Chondrocyte (in vitro differentiated cells): ENCODE results near the gene ZSCAN10. TPM values are rescaled to one million over a fixed set of nuclear protein-coding genes. Genes with fewer than 3 reads are reported as not detected.
A peak's percentile ranks its signal among the peaks of the same experiment; 100 is the strongest.

ENCODE experiments used
- DNase-seq: peaks from one replicate; pipeline ENCODE4 v3.0.0; 2021; ENCODE audit warnings: mixed read lengths, low spot score
- H3K27ac Mint-ChIP-seq: one replicate; pipeline ENCODE4 v1.8.0; 2021; ENCODE audit warnings: mild to moderate bottlenecking, moderate library complexity, mixed read lengths; ENCODE audit not compliant: unreplicated experiment
- H3K27me3 Mint-ChIP-seq: 2 replicates; pipeline ENCODE4 v1.8.0; 2021; ENCODE audit warnings: low read depth, mixed read lengths
- H3K36me3 Mint-ChIP-seq: 2 replicates; pipeline ENCODE4 v1.8.0; 2021; ENCODE audit warnings: low read depth, mixed read lengths
- H3K4me1 Mint-ChIP-seq: 2 replicates; pipeline ENCODE4 v1.8.0; 2021; ENCODE audit warnings: low read depth, mild to moderate bottlenecking, mixed read lengths
- H3K4me3 Mint-ChIP-seq: one replicate; pipeline ENCODE4 v1.8.0; 2021; ENCODE audit warnings: mild to moderate bottlenecking, moderate library complexity, mixed read lengths; ENCODE audit not compliant: unreplicated experiment
- H3K9me3 Mint-ChIP-seq: 2 replicates; pipeline ENCODE4 v1.8.0; 2021; ENCODE audit warnings: low read depth, mixed read lengths
- total RNA-seq: library from RNA; stranded (reverse); gene quantifications from 3 replicates; pipeline ENCODE4 v1.2.1, GENCODE V29; 2021
- TF ChIP-seq, protein P1 (sequence below): fragments of 200-600 bp; sonication (generic); IDR thresholded peaks from 2 replicates; pipeline ENCODE4 v1.5.0; 2021; ENCODE audit warnings: antibody characterized with exemption, mild to moderate bottlenecking, moderate library complexity

Gene ZSCAN10
- total RNA-seq, 1 donor from 2014 or later = not detected

DNA sequence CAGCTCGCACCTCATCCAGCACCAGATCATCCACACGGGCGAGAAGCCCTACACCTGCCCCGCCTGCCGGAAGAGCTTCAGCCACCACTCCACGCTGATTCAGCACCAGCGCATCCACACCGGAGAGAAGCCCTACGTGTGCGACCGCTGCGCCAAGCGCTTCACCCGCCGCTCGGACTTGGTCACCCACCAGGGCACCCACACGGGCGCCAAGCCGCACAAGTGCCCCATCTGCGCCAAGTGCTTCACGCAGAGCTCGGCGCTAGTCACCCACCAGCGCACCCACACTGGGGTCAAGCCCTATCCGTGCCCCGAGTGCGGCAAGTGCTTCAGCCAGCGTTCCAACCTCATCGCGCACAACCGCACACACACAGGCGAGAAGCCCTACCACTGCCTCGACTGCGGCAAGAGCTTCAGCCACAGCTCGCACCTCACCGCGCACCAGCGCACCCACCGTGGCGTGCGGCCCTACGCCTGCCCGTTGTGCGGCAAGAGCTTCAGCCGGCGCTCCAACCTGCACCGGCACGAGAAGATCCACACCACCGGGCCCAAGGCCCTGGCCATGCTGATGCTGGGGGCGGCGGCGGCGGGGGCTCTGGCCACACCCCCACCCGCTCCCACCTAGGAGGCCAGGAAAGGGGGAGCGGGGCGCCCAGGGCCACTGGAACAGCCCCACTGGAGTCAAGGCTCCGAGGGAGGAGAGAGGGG, 20.8 kb upstream of the ZSCAN10 start:
- no peaks in the 10 kb centered on the region for H3K9me3 Mint-ChIP-seq
- DNase-seq = peak; percentile 92
- no peak overlapping the region for H3K4me3 Mint-ChIP-seq
- H3K4me1 Mint-ChIP-seq = peaks cover 10% of the 10 kb centered on the region
- H3K27ac Mint-ChIP-seq = no peak overlapping the region
- no peaks in the 10 kb centered on the region for H3K27me3 Mint-ChIP-seq
- peaks cover 12% of the 10 kb centered on the region for H3K36me3 Mint-ChIP-seq
- TF ChIP-seq, protein P1, sequence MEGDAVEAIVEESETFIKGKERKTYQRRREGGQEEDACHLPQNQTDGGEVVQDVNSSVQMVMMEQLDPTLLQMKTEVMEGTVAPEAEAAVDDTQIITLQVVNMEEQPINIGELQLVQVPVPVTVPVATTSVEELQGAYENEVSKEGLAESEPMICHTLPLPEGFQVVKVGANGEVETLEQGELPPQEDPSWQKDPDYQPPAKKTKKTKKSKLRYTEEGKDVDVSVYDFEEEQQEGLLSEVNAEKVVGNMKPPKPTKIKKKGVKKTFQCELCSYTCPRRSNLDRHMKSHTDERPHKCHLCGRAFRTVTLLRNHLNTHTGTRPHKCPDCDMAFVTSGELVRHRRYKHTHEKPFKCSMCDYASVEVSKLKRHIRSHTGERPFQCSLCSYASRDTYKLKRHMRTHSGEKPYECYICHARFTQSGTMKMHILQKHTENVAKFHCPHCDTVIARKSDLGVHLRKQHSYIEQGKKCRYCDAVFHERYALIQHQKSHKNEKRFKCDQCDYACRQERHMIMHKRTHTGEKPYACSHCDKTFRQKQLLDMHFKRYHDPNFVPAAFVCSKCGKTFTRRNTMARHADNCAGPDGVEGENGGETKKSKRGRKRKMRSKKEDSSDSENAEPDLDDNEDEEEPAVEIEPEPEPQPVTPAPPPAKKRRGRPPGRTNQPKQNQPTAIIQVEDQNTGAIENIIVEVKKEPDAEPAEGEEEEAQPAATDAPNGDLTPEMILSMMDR = no peak

DNA sequence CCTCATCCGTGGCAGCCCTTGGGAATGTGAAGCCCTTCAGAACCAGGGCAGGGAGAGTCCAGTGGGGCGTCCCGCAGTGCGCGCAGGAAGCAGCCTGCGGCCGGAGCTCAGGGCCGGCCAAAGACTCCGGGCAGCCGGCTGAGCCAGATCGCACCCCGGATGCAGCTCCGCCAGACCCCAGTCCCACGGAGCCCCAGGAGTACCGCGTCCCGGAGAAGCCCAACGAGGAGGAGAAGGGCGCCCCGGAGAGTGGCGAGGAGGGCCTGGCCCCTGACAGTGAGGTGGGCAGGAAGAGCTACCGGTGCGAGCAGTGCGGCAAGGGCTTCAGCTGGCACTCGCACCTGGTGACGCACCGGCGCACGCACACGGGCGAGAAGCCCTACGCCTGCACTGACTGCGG, 20.2 kb upstream of the ZSCAN10 start:
- Mint-ChIP-seq H3K4me1 (peaks cover 10% of the 10 kb centered on the region), H3K4me3 (no peak overlapping the region), H3K27me3 (no peaks in the 10 kb centered on the region), H3K36me3 (peaks cover 12% of the 10 kb centered on the region), H3K27ac (no peak overlapping the region), H3K9me3 (no peaks in the 10 kb centered on the region)
- TF ChIP-seq, protein P1 = no peak
- peak; percentile 90 for DNase-seq

DNA sequence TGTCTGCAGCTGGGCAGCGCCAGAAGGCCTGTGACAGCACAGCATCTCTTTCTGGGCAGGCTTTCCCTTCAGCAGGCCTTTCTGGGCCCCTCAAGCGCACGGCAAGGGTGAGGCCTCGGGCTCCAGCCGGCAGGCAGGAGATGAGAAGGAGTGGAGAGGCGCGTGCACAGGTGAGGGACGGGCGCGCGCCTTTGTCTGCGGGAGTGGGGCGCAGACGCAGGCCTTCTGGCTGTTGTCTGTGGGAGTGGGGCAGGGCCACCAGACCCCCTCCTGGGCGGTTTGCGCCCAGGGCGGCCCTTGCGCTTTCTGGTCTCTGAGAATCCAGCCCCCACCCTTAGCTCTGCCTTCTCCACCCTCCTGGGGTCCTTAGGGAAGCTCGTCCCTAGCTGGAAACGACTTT, 19.8 kb upstream of the ZSCAN10 start:
- Mint-ChIP-seq H3K4me3 (no peak overlapping the region), H3K36me3 (peaks cover 12% of the 10 kb centered on the region), H3K4me1 (peaks cover 14% of the 10 kb centered on the region), H3K9me3 (no peaks in the 10 kb centered on the region), H3K27me3 (no peaks in the 10 kb centered on the region), H3K27ac (no peak overlapping the region)
- DNase-seq = peak; percentile 88
- TF ChIP-seq, protein P1 = no peak

DNA sequence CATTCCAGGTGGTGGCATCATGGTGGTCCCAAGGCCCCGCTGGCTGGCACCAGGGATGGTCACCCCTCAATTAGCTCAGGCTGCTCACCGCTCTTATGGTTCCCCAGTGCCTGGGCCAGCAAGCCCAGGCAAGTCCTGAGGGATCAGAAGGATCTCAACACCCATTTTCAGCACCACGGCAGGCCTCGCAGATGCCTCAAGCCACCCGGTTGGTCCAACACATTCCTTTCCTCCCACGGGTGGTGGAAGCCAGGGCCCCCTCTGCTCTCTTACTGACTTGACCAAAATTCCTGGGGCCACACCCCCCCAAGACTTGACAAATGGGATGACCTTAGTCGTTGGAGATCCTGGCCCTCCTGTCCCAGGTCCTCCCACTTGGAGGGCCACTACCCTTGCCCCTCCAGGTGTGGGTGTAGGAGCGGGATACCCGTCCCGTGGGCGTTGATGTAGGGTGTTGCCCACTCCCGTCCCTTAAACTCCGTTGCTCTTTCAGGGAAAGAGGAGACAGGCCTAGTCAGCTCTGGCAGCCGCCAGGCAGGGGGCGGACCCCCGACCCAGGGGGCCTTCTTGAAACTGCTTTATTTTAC, 19.2 kb upstream of the ZSCAN10 start:
- Mint-ChIP-seq H3K4me3 (no peak overlapping the region), H3K4me1 (peaks cover 14% of the 10 kb centered on the region), H3K36me3 (peaks cover 12% of the 10 kb centered on the region), H3K27ac (no peak overlapping the region), H3K27me3 (no peaks in the 10 kb centered on the region), H3K9me3 (no peaks in the 10 kb centered on the region)
- DNase-seq = peak; percentile 83
- TF ChIP-seq, protein P1 = no peak

DNA sequence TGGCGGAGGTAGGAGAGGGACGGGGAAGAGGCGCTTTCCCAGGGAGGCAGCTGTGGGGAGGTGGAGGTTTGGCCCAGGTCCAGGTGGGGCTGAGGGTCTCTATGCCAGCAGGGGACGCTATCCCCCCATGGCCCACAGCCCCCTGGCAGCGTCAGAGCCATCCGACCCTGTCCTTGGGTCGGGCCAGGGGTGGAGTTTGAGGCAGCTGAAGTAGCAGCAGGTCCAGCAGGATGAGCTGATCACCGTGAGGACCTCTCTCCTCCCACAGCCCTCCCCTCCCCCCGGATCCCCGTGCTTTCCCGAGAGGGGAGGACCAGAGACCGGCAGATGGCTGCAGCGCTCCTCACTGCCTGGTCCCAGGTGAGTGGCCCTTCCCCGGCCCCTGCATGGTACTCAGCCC, 16.5 kb upstream of the ZSCAN10 start:
- Mint-ChIP-seq H3K27me3 (no peaks in the 10 kb centered on the region), H3K36me3 (peaks cover 10% of the 10 kb centered on the region), H3K9me3 (no peaks in the 10 kb centered on the region), H3K4me3 (no peak overlapping the region), H3K4me1 (peaks cover 25% of the 10 kb centered on the region), H3K27ac (no peak overlapping the region)
- DNase-seq = no peak
- TF ChIP-seq, protein P1 = no peak
